Common myeloid progenitor, CD34-positive (primary cell): ENCODE measurements around the gene TTYH1.

ENCODE experiments used
- CTCF ChIA-PET: fragments of 350-600 bp; sonication (Branson Sonifier 250); formaldehyde crosslinking; loops from one replicate; lab custom pipeline; 2021; ENCODE audit warnings: antibody characterized with exemption; lab: Charles Lee
- POLR2A ChIA-PET: fragments of 350-600 bp; sonication (Branson Sonifier 250); formaldehyde crosslinking; loops from one replicate; lab custom pipeline; 2021; ENCODE audit warnings: antibody characterized with exemption; lab: Charles Lee
- DNase-seq, 3 donors: peaks; one replicate each; pipeline versions ENCODE4 v3.0.0 to v3.0.0-alpha.2; 2013
- H3K27ac ChIP-seq, 2 experiments: 1 replicate in 1 of 2; 2 replicates in 1 of 2; pipeline ENCODE4 v1.7.0; 2013; ENCODE audit warnings: inconsistent platforms in 2 of 2, low read length in 2 of 2, mild to moderate bottlenecking in 2 of 2, low read depth in 1 of 2, moderate library complexity in 1 of 2; ENCODE audit not compliant: severe bottlenecking in 2 of 2, insufficient read depth in 1 of 2, poor library complexity in 1 of 2
- H3K27me3 ChIP-seq, 5 experiments: replicated peaks in 2 of 5; 1 replicate in 3 of 5; 2 replicates in 2 of 5; pipeline versions ENCODE4 v1.6.1 to v1.7.0; 2013; ENCODE audit warnings: low read length in 4 of 5, mild to moderate bottlenecking in 2 of 5, moderate library complexity in 2 of 5, inconsistent platforms in 1 of 5; ENCODE audit not compliant: insufficient read depth in 5 of 5, control insufficient read depth in 4 of 5
- H3K36me3 ChIP-seq, 4 experiments: 1 replicate in 2 of 4; 2 replicates in 2 of 4; pipeline versions ENCODE4 v1.6.1 to v1.7.0; 2013; ENCODE audit warnings: low read length in 3 of 4, control low read depth in 1 of 4, mild to moderate bottlenecking in 1 of 4; ENCODE audit not compliant: control insufficient read depth in 4 of 4, insufficient read depth in 4 of 4
- H3K4me1 ChIP-seq, 4 experiments: 1 replicate in 3 of 4; 2 replicates in 1 of 4; pipeline versions ENCODE4 v1.6.1 to v1.7.1; 2013; ENCODE audit warnings: low read length in 3 of 4, mild to moderate bottlenecking in 3 of 4, control low read depth in 1 of 4, inconsistent platforms in 1 of 4, moderate library complexity in 1 of 4; ENCODE audit not compliant: control insufficient read depth in 4 of 4, insufficient read depth in 4 of 4; ENCODE audit errors: control extremely low read depth in 1 of 4
- H3K4me3 ChIP-seq, 7 experiments: 1 replicate in 4 of 7; 2 replicates in 3 of 7; pipeline versions ENCODE4 v1.5.1 to v1.7.0; 2013; ENCODE audit warnings: mild to moderate bottlenecking in 7 of 7, low read length in 6 of 7, moderate library complexity in 6 of 7, inconsistent platforms in 2 of 7, low read depth in 2 of 7, control low read depth in 1 of 7; ENCODE audit not compliant: insufficient read depth in 4 of 7, control insufficient read depth in 1 of 7; ENCODE audit errors: extremely low read depth in 1 of 7
- H3K9me3 ChIP-seq, 5 experiments: 1 replicate in 4 of 5; 2 replicates in 1 of 5; pipeline versions ENCODE4 v1.6.1 to v1.7.1; 2013; ENCODE audit warnings: low read length in 4 of 5, mild to moderate bottlenecking in 2 of 5, inconsistent platforms in 1 of 5, low read depth in 1 of 5, moderate library complexity in 1 of 5; ENCODE audit not compliant: control insufficient read depth in 4 of 5, insufficient read depth in 2 of 5; ENCODE audit errors: control extremely low read depth in 1 of 5
- WGBS: methylation state at CpG from one replicate; pipeline ENCODE4 v1.1.5; 2013; ENCODE audit not compliant: insufficient coverage; 5-methylcytosine and 5-hydroxymethylcytosine counted together

Gene TTYH1

GRCh38 chr19:54435551-54436016 is 20.3 kb downstream of the TTYH1 start:
- no peak for DNase-seq
- ChIA-PET CTCF (no interaction called here), POLR2A (no interaction called here)
- Histone ChIP-seq H3K9me3 (no peaks in the 10 kb centered on the region), H3K27ac (no peak overlapping the region), H3K4me3 (no peak overlapping the region), H3K4me1 (peaks cover 0 to 17% (median 5%) of the 10 kb centered on the region in 4 experiments), H3K27me3 (peaks cover 0 to 12% (median 0%) of the 10 kb centered on the region in 5 experiments), H3K36me3 (peaks cover 0 to 8% (median under 1%) of the 10 kb centered on the region in 4 experiments)
- 94% methylated on average over 9 of the region's 16 CpGs for WGBS

- ChIA-PET POLR2A (no interaction called here), CTCF (interaction anchor here (2.1 kb wide), 1 partner anchor 12 kb away, joined by 7 read pairs; the partner anchor contains the start of gene LENG8)
- Histone ChIP-seq H3K27ac (no peak overlapping the region), H3K4me1 (peaks cover 0 to 13% (median 2%) of the 10 kb centered on the region in 4 experiments), H3K27me3 (peaks cover 0 to 12% (median 0%) of the 10 kb centered on the region in 5 experiments), H3K9me3 (no peaks in the 10 kb centered on the region), H3K4me3 (no peak overlapping the region), H3K36me3 (peaks cover 0 to 8% (median 1%) of the 10 kb centered on the region in 4 experiments)
- DNase-seq: no peak
- 90% methylated on average over 14 of the region's 15 CpGs for WGBS
Measured at GRCh38 chr19:54436031-54436523, 20.8 kb downstream of the TTYH1 start.

GRCh38 chr19:54436628-54437252 is 21.5 kb downstream of the TTYH1 start:
- 96% methylated on average over 4 of the region's 10 CpGs for WGBS
- peaks cover 0 to 8% (median 1%) of the 10 kb centered on the region in 4 experiments for H3K36me3 ChIP-seq
- H3K9me3 ChIP-seq: no peaks in the 10 kb centered on the region
- CTCF ChIA-PET: interaction anchor here (1.1 to 2.1 kb wide), 2 partner anchors 12 to 38 kb away, joined by 3 to 7 read pairs; partner anchors contain the start of gene LENG8
- H3K4me1 ChIP-seq: peaks cover 0 to 12% (median 2%) of the 10 kb centered on the region in 4 experiments
- no peak overlapping the region for H3K4me3 ChIP-seq
- no peak for DNase-seq
- POLR2A ChIA-PET: no interaction called here
- peaks cover 0 to 10% (median 0%) of the 10 kb centered on the region in 5 experiments for H3K27me3 ChIP-seq
- no peak overlapping the region for H3K27ac ChIP-seq

- Histone ChIP-seq H3K36me3 (peaks cover 0 to 8% (median 1%) of the 10 kb centered on the region in 4 experiments), H3K27ac (no peak overlapping the region), H3K4me1 (peaks cover 0 to 12% (median 2%) of the 10 kb centered on the region in 4 experiments), H3K27me3 (peaks cover 0 to 4% (median 0%) of the 10 kb centered on the region in 5 experiments), H3K9me3 (no peaks in the 10 kb centered on the region), H3K4me3 (no peak overlapping the region)
- CTCF ChIA-PET: interaction anchor here (0.6 to 5.0 kb wide), 15 partner anchors 10 to 450 kb away, joined by 3 to 45 read pairs (median 4); partner anchors contain the start of gene LENG8
- peak; percentile 47 to 71 (median 68) for DNase-seq
- 70% methylated on average over 10 of the region's 15 CpGs for WGBS
- POLR2A ChIA-PET: no interaction called here
Measured at GRCh38 chr19:54439174-54439851, 24.0 kb downstream of the TTYH1 start.

GRCh38 chr19:54440641-54441040 is 25.4 kb downstream of the TTYH1 start:
- H3K9me3 ChIP-seq: no peaks in the 10 kb centered on the region
- H3K27ac ChIP-seq: no peak overlapping the region
- ChIA-PET CTCF (interaction anchor here (0.8 to 5.0 kb wide), 5 partner anchors 9 to 119 kb away, joined by 3 to 45 read pairs (median 4); partner anchors contain the start of gene LENG8), POLR2A (interaction anchor here (0.6 kb wide), 1 partner anchor 48 kb away, joined by 3 read pairs; no protein-coding TSS in a partner anchor)
- 100% methylated on average over 4 of the region's 5 CpGs for WGBS
- H3K36me3 ChIP-seq: peaks cover 0 to 18% (median 10%) of the 10 kb centered on the region in 4 experiments
- H3K4me3 ChIP-seq: no peak overlapping the region
- no peaks in the 10 kb centered on the region for H3K27me3 ChIP-seq
- peaks cover 0 to 3% (median under 1%) of the 10 kb centered on the region in 4 experiments for H3K4me1 ChIP-seq
- DNase-seq: no peak

GRCh38 chr19:54444737-54445136 is 29.5 kb downstream of the TTYH1 start:
- WGBS: 93% methylated on average over 7 of the region's 7 CpGs
- Histone ChIP-seq H3K4me3 (no peak overlapping the region), H3K4me1 (peaks cover 8 to 19% (median 12%) of the 10 kb centered on the region in 4 experiments), H3K27me3 (no peaks in the 10 kb centered on the region), H3K27ac (no peak overlapping the region), H3K9me3 (no peaks in the 10 kb centered on the region), H3K36me3 (peaks cover 0 to 17% (median 13%) of the 10 kb centered on the region in 4 experiments)
- no peak for DNase-seq
- ChIA-PET CTCF (interaction anchor here (1.0 to 1.4 kb wide), 2 partner anchors 9 to 53 kb away, joined by 3 read pairs; no protein-coding TSS in a partner anchor), POLR2A (interaction anchor here (0.6 to 0.7 kb wide), 2 partner anchors 58 to 66 kb away, joined by 3 to 5 read pairs; no protein-coding TSS in a partner anchor)
